HepG2 (cell line): ENCODE results near the gene LUZP2. TPM values are rescaled to one million over a fixed set of nuclear protein-coding genes. Genes with fewer than 3 reads are reported as not detected.

Source experiments
- ATAC-seq: fragments of 200-7000 bp; cut with Tn5 transposase; 3 replicates; pipeline ENCODE4 v1.9.1; 2020; ENCODE audit warnings: mild to moderate bottlenecking, moderate library complexity
- BruUV-seq: library from RNA; stranded (reverse); fragments of 400-500 nt; replicated peaks from 2 replicates; lab custom pipeline; 2021; lab: Mats Ljungman, UMichigan
- CTCF ChIA-PET: fragments of 300-600 bp; formaldehyde crosslinking; extraction: SDS; loops from one replicate; lab custom pipeline; 2021; ENCODE audit warnings: low total read pairs, inconsistent platforms, low intra/inter-chr PET ratio; lab: Yijun Ruan, JAX
- POLR2A ChIA-PET: fragments of 350-600 bp; sonication (Branson Sonifier 250); formaldehyde crosslinking; loops from one replicate; lab custom pipeline; 2020; ENCODE audit warnings: antibody characterized with exemption, inconsistent platforms; lab: Yijun Ruan, JAX
- DNase-seq: peaks from one replicate; pipeline ENCODE4 v3.0.0-alpha.2; 2015; ENCODE audit warnings: low spot score
- FAIRE-seq: peaks from 3 replicates; lab custom pipeline; 2011; peaks lifted over from hg19 to GRCh38; lab: Jason Lieb, UNC
- H2AFZ ChIP-seq: one replicate; pipeline ENCODE4 v1.6.1; 2011; ENCODE audit warnings: low read length, inconsistent platforms
- H3K27ac ChIP-seq: fragments of 300-600 bp; 3 replicates; pipeline ENCODE4 v1.8.0; 2011; ENCODE audit warnings: mixed run types, mild to moderate bottlenecking, mixed read lengths, low read length, inconsistent platforms; ENCODE audit not compliant: insufficient read depth; ENCODE audit errors: extremely low read length
- H3K27me3 ChIP-seq, 2 experiments: fragments of 200-600 bp in 1 of 2; 2 replicates in 1 of 2; 3 replicates in 1 of 2; pipeline versions ENCODE4 v1.6.0 to v1.8.0; 2011; ENCODE audit warnings: low read length in 2 of 2, mild to moderate bottlenecking in 2 of 2, moderate library complexity in 2 of 2, inconsistent platforms in 1 of 2; ENCODE audit not compliant: insufficient read depth in 2 of 2, control insufficient read depth in 1 of 2
- H3K36me3 ChIP-seq, 2 experiments: fragments of 200-600 bp in 1 of 2; replicated peaks in 1 of 2; 2 replicates in 1 of 2; 3 replicates in 1 of 2; pipeline versions ENCODE4 v1.5.1 to v1.8.0; 2011; ENCODE audit warnings: low read length in 2 of 2, inconsistent platforms in 1 of 2; ENCODE audit not compliant: insufficient read depth in 2 of 2, control insufficient read depth in 1 of 2
- H3K4me1 ChIP-seq: 2 replicates; pipeline ENCODE4 v1.5.1; 2012; ENCODE audit warnings: low read length, inconsistent platforms; ENCODE audit not compliant: insufficient read depth
- H3K4me2 ChIP-seq: 2 replicates; pipeline ENCODE4 v1.6.0; 2011; ENCODE audit warnings: low read depth, low read length, inconsistent platforms
- H3K4me3 ChIP-seq, 3 experiments: fragments of 200-600 bp in 1 of 3; sonication (generic), shearing (Covaris generic) in 1 of 3; replicated peaks in 1 of 3; 2 replicates each; pipeline ENCODE4 v1.5.1; 2011 to 2016; ENCODE audit warnings: low read length in 3 of 3, inconsistent platforms in 2 of 3, low read depth in 2 of 3, mild to moderate bottlenecking in 2 of 3, control low read depth in 1 of 3, mixed read lengths in 1 of 3; ENCODE audit not compliant: insufficient read depth in 1 of 3
- H3K79me2 ChIP-seq: one replicate; pipeline ENCODE4 v1.6.1; 2011; ENCODE audit warnings: low read length, inconsistent platforms; ENCODE audit not compliant: insufficient read depth
- H3K9ac ChIP-seq: 2 replicates; pipeline ENCODE4 v1.6.0; 2011; ENCODE audit warnings: mild to moderate bottlenecking, low read depth, low read length, inconsistent platforms; ENCODE audit not compliant: insufficient read depth
- H3K9me3 ChIP-seq: 2 replicates; pipeline ENCODE4 v1.5.1; 2012; ENCODE audit warnings: mild to moderate bottlenecking, low read length
- H4K20me1 ChIP-seq: 2 replicates; pipeline ENCODE4 v1.6.0; 2011; ENCODE audit warnings: inconsistent platforms, mild to moderate bottlenecking, low read length, moderate library complexity; ENCODE audit not compliant: insufficient read depth
- CBFB ChIP-seq: sonication (generic); formaldehyde crosslinking; IDR thresholded peaks from 2 replicates; pipeline ENCODE4 v1.4.0; 2020; ENCODE audit warnings: missing genetic modification reagents
- CBX2 ChIP-seq, 2 experiments: fragments of 200-600 bp in 1 of 2; sonication (generic); formaldehyde crosslinking in 1 of 2; IDR thresholded peaks; 2 replicates each; pipeline versions ENCODE4 v1.7.0 to v1.8.1; 2018 to 2022; ENCODE audit warnings: low read depth in 2 of 2, low read length in 1 of 2, mild to moderate bottlenecking in 1 of 2, missing genetic modification reagents in 1 of 2
- GLI4 ChIP-seq: sonication (generic); formaldehyde crosslinking; IDR thresholded peaks from 2 replicates; pipeline ENCODE4 v1.5.1; 2020; ENCODE audit warnings: missing genetic modification reagents, mild to moderate bottlenecking, moderate library complexity, borderline replicate concordance
- NR0B2 ChIP-seq: sonication (generic); formaldehyde crosslinking; IDR thresholded peaks from 2 replicates; pipeline ENCODE4 v1.4.0; 2020; ENCODE audit warnings: mild to moderate bottlenecking, missing genetic modification reagents
- RFX3 ChIP-seq: IDR thresholded peaks from 2 replicates; pipeline ENCODE4 v1.6.1; 2016; ENCODE audit warnings: missing biosample characterization, missing genetic modification reagents
- SMARCC2 ChIP-seq: fragments of 450-650 bp; IDR thresholded peaks from 2 replicates; pipeline ENCODE4 v1.6.1; 2017; ENCODE audit warnings: antibody characterized with exemption, mild to moderate bottlenecking
- U2AF1 ChIP-seq: fragments of 200-400 bp; formaldehyde crosslinking; optimal IDR thresholded peaks from 2 replicates; pipeline ENCODE3; 2017; ENCODE audit warnings: mild to moderate bottlenecking, low read depth, low read length
- ZNF558 ChIP-seq: sonication (generic); formaldehyde crosslinking; IDR thresholded peaks from 2 replicates; pipeline ENCODE4 v1.9.0; 2022; ENCODE audit warnings: mild to moderate bottlenecking, missing genetic modification reagents, borderline replicate concordance
- ZNF773 ChIP-seq: sonication (generic); formaldehyde crosslinking; IDR thresholded peaks from 2 replicates; pipeline ENCODE4 v1.4.0; 2020; ENCODE audit warnings: missing genetic modification reagents, borderline replicate concordance
- ZSCAN31 ChIP-seq: sonication (generic); formaldehyde crosslinking; IDR thresholded peaks from 2 replicates; pipeline ENCODE4 v1.5.0; 2020; ENCODE audit warnings: low read depth, mild to moderate bottlenecking, missing genetic modification reagents
- WGBS: methylation state at CpG from one replicate; pipeline ENCODE4 v1.1.6; 2017; ENCODE audit warnings: low lambda C conversion rate; 5-methylcytosine and 5-hydroxymethylcytosine counted together
- in situ Hi-C: cut with HindIII; loops from 2 replicates; pipeline ENCODE4 v1.10.0; 2017; ENCODE audit warnings: low pct_unique_long_range_greater_than_20kb; ENCODE audit not compliant: extremely low pct_ligation_motif_present
- intact Hi-C: fragments of 100-400 bp; cut with micrococcal nuclease; formaldehyde crosslinking; loops from one replicate; pipeline ENCODE4 v1.10.0; 2022; ENCODE audit not compliant: unreplicated experiment
- polyA plus RNA-seq, 8 experiments: library from polyadenylated mRNA; depleted of rRNA in 3 of 8; stranded (reverse) in 7 of 8; unstranded in 1 of 8; fragments of >200 nt; fragmentation: Illumina TruSeq in 4 of 8; extraction: Trizol in 4 of 8; gene quantifications; 2 replicates each; pipeline versions ENCODE4 v1.2.1 to v1.2.3, GENCODE V29; 2011 to 2016; ENCODE audit warnings: low read depth in 4 of 8, missing spikeins in 1 of 8, mixed read lengths in 1 of 8; ENCODE audit not compliant: insufficient read depth in 1 of 8
- total RNA-seq, 5 experiments: library from RNA; depleted of rRNA; stranded (reverse); fragments of >200 nt; fragmentation: Illumina TruSeq; extraction: Trizol; gene quantifications; 2 replicates each; pipeline ENCODE4 v1.2.3, GENCODE V29; 2016; ENCODE audit warnings: low read depth in 1 of 5
- TF ChIP-seq, protein P1 (sequence below): sonication (generic); formaldehyde crosslinking; IDR thresholded peaks from 2 replicates; pipeline ENCODE4 v1.4.0; 2020; ENCODE audit warnings: low read depth, missing genetic modification reagents

Gene LUZP2
- total and polyA plus RNA-seq, 2 of the 13 experiments (the other 11 are each of a cell fraction or from before 2014, with no cell fraction given), result not detected

DNA sequence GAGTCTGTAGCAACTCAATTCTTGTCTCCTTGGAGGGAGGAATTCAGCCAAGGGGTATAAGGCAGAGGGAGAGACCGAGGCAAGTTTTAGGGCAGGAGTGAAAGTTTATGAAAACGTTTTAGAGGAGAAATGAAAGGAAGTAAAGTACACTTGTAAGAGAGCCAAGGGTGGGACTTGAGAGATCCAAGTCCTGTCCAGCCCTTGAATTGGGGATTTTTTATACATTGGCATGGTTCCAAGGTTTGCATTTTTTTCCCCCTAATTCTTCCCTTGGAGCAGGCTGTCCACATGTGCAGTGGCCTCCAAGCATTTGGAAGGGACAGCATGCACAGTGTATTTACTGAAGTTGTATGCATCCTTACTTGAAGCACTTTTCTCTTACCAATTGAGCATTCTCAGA is 192.1 kb downstream of the LUZP2 start:
- Histone ChIP-seq H2AFZ (no peak overlapping the region), H3K27ac (no peak overlapping the region), H3K36me3 (no peaks in the 10 kb centered on the region), H3K9me3 (no peaks in the 10 kb centered on the region), H3K27me3 (no peaks in the 10 kb centered on the region), H3K9ac (no peak overlapping the region), H3K4me1 (no peaks in the 10 kb centered on the region), H4K20me1 (no peaks in the 10 kb centered on the region), H3K4me2 (no peak overlapping the region), H3K4me3 (no peak overlapping the region), H3K79me2 (no peaks in the 10 kb centered on the region)
- TF ChIP-seq ZSCAN31 (CRISPR knock-in tag) (no peak), SMARCC2 (no peak), ZNF773 (CRISPR knock-in tag) (no peak), ZNF558 (no peak), GLI4 (CRISPR knock-in tag) (no peak), RFX3 (no peak), CBFB (CRISPR knock-in tag) (no peak), CBX2 (IDR thresholded peaks at IDR 0.05; ENCODE audit: low read depth, low read length) (no peak), CBX2 (CRISPR knock-in tag; IDR thresholded peaks at IDR 0.05; ENCODE audit: low read depth) (no peak), NR0B2 (CRISPR knock-in tag) (no peak), U2AF1 (no peak)
- TF ChIP-seq, protein P1, sequence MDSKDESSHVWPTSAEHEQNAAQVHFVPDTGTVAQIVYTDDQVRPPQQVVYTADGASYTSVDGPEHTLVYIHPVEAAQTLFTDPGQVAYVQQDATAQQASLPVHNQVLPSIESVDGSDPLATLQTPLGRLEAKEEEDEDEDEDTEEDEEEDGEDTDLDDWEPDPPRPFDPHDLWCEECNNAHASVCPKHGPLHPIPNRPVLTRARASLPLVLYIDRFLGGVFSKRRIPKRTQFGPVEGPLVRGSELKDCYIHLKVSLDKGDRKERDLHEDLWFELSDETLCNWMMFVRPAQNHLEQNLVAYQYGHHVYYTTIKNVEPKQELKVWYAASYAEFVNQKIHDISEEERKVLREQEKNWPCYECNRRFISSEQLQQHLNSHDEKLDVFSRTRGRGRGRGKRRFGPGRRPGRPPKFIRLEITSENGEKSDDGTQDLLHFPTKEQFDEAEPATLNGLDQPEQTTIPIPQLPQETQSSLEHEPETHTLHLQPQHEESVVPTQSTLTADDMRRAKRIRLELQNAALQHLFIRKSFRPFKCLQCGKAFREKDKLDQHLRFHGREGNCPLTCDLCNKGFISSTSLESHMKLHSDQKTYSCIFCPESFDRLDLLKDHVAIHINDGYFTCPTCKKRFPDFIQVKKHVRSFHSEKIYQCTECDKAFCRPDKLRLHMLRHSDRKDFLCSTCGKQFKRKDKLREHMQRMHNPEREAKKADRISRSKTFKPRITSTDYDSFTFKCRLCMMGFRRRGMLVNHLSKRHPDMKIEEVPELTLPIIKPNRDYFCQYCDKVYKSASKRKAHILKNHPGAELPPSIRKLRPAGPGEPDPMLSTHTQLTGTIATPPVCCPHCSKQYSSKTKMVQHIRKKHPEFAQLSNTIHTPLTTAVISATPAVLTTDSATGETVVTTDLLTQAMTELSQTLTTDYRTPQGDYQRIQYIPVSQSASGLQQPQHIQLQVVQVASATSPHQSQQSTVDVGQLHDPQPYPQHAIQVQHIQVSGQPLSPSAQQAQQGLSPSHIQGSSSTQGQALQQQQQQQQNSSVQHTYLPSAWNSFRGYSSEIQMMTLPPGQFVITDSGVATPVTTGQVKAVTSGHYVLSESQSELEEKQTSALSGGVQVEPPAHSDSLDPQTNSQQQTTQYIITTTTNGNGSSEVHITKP, result no peak
- intact Hi-C loops (no loop called here), in situ Hi-C loops (no loop called here)
- FAIRE-seq, result no peak
- no peak for DNase-seq
- ChIA-PET CTCF (no interaction called here), POLR2A (no interaction called here)
- ATAC-seq, result no peak
- no TSS peak for BruUV-seq
- WGBS, result 0% methylated on average over 2 of the region's 2 CpGs
